H4 (cell line): ENCODE measurements around the gene PRM3. TPM values are rescaled to one million over a fixed set of nuclear protein-coding genes. Genes with fewer than 3 reads are reported as not detected.

Experiments used
- DNase-seq: peaks from one replicate; pipeline ENCODE4 v3.0.0-alpha.2; 2015; ENCODE audit warnings: low spot score
- total RNA-seq: library from RNA; depleted of rRNA; stranded (reverse); fragments of >200 nt; shearing (Covaris generic); gene quantifications from 2 replicates; pipeline ENCODE4 v1.2.3, GENCODE V29; 2014

Gene PRM3
- total RNA-seq, 1 experiment from 2014 or later = not detected

DNA sequence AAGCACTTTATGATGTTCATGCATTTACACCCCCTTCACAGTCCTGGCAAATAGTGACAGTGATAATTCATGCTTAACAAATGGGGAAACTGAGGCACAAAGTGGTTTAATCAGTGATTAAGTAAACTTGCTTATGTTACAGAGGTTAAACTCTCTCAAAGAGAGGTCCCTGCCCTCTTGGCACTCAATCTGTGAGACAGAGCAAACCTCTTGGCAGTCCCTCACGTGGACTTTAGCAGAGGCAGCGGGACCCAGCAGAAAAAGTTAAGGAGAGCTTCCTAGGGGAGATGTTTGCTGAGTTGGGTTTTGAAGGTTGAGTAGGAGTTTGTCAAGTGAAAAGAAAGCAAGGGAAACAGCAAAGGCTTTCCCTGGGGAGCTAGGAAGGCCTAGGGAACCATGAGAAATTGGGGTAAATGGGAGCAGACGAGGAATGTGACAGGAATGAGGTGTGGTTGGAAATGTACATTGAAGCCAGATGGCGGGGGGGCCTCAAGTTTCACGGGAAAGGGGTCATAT is 28.1 kb downstream of the PRM3 start:
- no peak for DNase-seq

DNA sequence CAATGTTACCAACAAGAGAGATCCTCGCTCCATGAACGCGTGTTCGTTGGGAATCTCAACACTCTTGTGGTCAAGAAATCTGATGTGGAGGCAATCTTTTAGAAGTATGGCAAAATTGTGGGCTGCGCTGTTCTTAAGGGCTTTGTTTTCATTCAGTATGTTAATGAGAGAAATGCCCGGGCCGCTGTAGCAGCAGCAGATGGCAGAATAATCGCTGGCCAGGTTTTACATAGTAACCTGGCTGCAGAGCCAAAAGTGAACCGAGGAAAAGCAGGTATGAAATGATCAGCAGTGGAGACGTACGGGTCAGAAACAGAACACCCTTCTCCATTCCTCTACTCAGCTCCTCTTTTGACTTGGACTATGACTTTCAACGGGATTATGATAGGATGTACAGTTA is 30.8 kb downstream of the PRM3 start:
- DNase-seq = no peak

DNA sequence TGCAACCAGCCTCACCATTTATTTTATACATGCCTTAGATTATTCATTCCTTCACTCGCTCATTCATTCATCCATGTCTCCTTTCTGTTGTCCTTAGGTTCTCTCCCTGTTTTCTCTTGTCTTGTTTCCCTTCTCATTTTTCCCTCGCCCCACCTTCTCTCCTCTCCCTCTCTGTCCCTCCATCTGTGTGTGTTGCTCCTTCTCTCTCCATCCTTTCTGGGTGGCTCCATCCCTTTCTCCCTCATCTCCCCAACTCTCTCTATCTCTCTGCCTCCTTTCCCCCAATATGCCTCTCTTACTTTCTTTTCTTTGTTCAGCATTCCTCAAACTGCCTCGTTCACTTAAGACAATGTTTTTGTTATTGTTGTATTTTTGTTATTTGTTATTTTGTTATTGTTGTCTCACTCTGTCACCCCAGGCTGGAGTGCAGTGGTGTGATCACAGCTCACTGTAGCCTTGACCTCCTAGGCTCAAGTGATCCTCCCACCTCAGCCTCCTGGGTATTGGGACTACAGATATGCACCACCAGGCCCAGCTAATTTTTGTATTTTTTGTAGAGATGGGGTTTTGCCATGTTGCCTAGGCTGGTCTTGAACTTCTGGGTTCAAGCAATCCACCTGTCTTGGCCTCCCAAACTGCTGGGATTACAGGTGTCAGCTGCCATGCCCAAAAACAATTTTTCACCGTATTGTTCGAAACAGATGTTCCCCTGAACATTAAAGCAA is 31.8 kb downstream of the PRM3 start:
- DNase-seq = no peak

DNA sequence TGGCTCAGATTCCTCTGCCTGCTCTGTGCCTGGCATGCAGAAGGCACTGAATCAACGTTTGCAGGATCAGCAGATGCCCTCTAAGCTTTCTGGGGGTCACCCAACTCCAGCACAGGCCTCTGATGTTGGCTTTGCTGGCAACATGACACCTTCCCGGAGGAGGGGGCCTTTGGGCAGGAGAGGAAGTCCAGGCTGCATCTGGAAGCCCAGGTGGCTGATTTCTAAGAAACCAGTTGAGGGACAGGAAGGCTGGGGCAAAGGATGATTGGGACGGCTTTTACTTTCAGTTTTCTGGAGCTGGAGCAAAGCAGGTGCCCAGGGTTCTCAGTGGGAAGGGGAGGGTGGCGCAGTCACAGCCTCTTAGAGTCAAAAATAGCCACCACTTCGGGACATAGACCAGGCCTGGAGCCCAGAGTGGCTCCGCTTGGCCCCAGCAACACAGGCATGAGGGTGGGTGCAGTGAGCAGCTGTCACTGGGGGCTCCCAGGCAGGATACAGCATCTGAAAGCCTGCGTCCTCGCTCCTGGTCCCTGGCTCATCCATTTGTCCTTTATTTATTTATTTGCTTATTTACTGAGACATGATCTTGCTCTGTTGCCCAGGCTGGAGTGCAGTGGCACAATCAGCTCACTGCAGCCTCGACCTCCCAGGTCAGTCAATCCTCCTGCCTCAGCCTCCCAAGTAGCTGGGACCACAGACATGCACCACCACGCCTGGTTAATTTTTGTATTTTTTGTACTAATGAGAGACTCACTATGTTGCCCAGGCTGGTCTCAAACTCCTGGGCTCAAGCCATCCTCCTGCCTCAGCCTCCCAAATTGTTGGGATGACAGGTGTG is 32.6 kb downstream of the PRM3 start:
- no peak for DNase-seq

DNA sequence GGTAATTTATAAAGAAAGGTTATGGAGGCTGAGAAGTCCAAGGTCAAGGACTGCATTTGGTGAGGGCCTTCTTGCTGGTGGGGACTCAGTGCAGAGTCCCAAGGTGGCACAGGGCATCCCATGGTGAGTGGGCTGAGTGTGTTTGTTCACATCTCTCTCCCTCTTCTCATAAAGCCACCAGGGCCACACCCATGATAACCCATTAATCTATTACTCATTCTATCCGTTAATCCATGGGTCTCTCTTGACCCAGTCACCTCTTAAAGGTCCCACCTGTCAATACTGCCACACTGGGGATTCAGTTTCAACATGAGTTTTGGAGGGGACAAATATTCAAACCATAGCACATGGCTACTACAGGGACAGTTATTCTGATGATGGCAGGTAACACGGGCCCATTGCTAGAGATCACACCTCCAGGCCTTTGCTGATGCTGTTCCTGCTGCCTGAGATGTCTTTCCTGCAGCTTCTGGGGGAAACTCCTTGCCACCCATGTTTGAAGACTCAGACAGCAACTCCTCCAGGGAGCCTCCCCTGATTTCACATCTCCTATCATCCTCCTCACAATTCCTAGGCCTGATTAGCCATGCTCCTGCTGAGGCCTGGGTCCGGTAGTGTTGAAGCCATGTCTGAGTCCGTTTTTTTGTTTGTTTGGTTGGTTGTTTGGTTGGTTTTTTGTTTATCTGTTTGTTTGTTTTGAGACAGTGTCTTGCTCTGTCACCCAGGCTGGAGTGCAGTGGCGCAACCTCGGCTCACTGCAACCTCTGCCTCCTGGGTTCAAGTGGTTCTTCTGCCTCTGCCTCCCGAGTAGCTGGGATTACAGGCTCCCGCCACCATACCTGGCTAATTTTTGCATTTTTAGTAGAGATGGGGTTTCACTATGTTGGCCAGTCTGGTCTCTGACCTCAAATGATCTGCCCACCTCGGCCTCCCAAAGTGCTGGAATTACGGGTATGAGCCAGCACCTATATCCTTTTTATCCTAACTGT is 33.5 kb downstream of the PRM3 start:
- DNase-seq = no peak

DNA sequence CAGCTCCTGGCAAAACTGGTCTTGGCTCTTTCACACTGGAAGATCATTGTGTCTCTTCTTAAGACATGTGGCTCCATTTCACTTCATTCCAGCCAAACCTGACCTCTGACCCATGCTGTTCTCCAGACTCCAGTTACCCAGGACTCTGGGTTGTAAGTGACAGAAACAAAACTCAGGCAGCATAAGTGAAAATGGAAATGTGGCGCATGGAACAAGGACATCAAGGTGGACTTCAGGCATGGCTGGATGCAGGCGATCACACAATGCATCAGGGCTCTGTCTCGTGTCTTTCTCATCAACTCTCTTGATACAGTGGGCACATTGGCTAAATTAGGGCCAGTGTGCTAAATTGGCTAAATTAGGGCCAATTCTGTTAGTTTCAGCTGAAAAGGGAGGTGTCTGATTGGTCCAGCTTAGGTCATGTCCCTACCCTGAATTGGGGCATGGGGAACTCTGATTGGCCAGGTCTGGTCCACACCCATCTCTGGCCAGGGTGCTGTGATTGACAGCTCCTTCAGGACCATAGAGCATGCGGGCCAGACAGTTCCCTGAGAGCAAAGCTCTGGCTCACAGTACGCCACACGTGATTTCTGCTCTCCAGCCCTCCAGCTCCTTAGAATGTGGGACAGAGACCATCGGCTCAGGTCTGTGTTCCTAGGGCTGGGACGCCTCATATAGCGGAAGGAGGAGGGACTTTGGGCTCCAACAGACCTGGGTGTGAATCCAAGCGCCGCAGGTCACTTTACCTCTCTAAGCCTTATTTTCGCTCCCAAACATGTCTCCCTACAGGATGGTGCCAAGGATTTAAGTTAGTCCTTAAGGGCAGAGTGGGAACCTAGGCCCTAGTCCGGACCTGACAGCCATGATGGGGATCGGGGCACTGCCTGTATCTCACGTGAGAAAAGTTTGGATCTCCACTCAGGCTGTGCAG is 34.9 kb downstream of the PRM3 start:
- no peak for DNase-seq

DNA sequence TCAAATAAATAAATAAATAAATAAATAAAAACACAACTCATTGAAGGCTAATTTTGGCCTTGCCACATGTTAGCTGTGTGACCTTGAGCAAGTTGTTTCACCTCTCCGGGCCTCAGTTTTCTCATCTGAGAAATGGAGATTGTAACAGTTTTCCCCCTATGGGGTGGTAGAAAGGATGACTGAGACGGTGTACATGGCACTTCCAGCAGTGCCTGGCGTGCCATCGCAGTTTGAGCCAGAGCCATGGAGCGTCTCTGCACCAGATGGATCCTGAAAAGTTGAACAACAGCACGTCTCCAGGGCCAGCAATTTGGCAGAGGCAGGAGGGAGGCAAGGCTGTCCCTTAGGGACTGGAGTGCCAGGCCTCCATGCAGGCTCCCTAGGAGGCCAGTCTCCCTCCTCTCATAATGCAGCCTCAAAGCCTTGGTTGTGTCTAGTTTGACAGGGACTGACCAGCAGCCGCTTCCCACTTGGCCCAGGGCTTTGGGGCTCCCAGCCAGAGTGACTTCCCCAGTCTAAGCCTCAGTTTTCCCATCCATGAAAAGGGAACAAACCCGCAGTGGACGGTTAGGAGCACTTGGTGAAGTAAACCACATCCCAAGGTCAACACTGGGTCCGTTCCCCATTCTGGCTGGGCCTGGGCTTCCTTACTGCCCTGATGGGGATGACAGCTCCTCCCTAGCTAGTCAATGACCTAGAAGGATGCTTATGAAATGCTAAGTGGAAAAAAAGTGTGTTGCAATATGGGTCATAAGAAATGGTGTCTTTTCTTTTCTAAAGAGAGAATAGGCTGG is 36.8 kb downstream of the PRM3 start:
- no peak for DNase-seq

DNA sequence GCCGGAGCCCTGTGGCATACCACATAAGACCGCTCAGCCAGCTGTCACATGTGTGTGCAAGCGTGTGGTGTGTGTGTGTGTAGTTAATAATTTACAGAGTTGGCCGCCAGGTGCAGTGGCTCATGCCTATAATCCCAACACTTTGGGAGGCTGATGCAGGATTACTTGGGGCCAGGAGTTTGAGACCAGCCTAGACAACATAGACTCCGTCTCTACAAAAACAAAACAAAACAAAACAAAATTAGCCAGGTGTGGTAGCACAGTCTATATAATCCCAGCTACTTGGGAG is 37.8 kb downstream of the PRM3 start:
- no peak for DNase-seq

DNA sequence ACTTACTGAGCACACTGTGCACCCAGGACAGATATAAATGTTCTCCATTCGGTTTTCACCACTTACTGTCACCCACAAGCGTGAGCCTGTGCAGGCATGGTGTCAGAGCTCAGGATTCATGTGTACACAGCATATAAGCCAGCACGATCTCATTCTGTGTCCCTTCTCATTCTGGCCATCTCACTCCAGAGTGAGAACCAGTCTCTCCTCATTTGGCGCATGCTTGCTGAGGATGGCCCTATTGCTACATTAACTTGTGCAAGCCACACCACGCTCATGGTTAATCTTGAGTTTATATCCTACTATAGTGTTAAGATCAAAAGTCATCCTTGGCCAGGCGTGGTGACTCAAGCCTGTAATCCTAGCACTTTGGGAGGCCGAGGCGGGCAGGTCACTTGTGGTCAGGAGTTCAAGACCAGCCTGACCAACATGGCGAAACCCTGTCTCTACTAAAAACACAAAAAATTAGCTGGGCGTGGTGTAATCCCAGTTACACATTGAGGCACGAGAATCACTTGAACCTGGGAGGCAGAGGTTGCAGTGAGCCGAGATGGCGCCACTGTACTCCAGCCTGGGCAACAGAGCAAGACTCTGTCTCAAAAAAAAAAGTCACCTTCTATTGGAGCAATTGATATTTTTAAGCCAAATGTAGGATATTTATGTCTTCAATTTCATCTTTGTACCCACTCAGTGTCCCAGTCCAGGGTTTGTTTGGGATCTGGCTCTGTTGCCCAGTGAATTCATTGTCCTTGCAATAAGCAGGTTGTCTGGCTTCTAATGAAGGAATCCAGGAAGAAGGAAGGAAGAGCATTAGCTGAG is 38.3 kb downstream of the PRM3 start:
- DNase-seq = no peak

DNA sequence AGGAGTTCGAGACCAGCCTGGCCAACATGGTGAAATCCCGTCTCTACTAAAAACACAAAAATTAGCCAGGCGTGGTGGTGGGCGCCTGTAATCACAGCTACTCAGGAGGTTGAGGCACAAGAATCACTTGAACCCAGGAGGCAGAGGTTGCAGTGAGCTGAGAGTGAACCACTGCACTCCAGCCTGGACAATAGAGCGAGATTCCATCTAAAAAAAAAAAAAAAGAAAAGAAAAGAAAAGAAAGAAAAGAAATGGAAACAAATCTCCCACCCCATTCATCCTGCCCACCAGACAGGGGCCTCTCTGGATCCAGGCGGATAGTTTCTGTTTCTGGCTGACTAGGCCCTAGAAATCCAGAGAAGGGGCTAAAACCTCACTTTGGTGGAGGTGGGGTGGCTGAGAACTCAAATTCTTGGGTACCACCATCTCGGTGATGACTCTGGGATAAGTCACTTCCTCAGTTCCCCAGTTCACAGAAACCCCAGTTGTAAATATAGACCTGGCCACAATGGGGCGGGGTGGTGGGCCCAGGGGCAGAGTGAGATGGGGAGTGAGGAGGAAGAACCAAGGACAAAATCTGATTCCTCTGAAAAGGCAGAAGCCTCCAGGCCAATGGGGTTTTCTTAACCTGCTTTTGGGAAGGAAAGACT is 39.6 kb downstream of the PRM3 start:
- no peak for DNase-seq

DNA sequence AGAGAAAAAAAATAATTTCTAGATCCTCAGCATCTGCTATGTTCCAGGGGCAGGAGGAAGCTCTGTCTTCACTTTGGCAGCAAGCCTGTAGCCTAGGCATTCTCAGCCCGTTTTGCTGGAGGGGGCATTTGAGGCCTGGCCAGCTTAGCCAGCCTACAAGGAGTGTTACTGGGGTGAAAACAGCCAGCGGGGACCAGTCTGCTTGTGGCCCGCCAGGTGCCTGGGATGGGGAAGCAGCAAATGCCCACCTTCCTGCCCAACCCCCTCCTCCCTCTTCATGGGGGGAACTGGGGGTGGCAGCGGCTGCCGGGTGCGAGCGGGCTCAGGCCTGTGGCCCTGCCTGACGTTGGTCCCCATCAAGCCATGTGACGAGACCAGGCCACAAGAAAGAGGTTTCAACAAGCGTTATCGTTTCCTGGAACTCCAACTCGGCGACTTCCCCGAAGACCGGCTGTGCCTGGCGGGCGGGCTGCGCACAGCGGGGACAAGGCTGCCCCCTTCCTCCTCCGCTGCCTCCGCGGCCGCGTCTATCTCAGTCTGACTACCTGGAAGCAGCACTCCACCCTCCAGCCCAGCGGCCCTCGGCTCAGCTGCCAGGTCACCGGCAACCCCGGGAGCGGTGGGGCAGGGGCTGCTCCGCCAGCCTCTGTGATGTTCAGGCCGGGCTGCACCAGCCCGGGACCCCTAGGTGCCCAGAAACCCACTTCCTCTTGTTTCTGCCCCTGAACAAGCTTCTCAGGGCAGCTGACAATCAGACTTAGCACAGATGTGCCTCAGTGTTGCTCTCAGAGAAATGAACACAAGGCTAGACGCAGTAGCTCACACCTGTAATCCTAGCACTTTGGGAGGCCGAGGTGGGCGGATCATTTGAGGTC is 40.3 kb downstream of the PRM3 start:
- no peak for DNase-seq

DNA sequence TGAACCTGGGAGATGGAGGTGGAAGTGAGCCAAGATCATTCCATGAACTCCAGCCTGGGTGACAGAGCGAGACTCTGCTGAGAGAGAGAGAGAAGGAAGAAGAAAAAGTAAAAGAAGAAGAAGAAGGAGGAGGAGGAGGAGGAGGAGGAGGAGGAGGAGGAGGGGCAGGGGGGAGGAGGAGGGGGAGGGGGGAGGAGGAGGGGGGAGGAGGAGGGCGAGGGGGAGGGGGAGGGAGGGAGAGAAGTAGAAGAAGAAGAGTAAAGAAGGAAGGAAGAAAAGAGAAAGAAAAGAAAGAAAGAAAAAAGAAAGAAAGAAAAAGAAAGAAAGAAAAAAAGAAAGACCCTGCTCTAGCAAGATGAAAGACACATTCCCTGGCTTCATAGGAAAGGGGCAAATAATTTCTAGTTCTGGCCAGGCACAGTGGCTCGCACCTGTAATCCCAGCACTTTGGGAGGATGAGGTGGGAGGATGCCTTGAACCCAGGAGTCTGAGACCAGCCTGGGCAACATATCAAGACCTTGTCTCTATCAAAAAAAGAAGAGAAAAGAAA is 41.1 kb downstream of the PRM3 start:
- no peak for DNase-seq

DNA sequence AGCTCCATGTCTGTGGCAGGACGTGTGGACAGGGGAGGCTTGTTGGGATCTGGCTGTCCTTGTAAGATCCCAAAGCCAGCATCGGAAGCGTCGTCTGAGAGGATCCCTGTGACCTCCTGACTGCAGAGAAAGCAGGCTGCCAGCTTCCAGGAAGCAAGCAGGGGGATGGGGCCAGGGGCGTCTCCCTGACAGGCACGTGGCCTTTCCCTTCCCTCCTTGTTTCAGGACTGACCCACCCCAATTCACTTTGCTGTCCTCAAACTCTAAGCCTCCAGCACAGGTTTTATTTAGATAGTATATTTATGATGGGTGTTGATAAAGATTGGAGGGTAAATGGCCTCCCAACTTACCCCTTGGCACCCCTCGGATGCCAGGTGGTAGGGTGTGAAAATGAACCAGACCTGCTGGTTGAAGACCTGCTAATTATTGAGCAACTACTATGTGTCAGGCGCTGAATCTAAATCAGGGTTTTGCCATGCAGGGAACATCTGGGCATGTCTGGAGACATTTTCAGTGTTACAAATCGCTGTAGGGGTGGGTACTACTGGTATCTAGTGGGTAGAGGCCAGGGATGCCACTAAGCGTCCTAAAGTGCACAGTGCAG is 42.0 kb downstream of the PRM3 start:
- no peak for DNase-seq

DNA sequence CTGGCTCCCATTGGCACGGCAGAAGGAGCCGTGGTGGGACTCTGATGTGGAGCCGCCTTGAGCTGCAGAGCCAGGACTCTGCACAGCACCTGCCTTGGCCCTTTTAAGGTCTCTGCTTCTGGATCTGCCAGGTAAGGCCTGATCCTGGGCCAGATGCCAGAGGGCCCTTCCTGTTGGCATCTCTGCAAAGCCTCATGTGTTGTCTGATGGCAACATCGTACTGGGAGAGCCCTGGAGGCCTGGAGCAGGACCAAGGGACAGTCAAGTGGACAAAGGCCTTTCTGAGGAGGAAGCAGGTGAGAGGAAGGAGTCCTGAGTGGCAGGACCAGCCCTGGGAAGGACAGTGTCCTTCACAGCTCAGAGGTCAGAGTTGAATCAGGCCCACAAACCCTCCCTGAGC is 43.5 kb downstream of the PRM3 start:
- no peak for DNase-seq

DNA sequence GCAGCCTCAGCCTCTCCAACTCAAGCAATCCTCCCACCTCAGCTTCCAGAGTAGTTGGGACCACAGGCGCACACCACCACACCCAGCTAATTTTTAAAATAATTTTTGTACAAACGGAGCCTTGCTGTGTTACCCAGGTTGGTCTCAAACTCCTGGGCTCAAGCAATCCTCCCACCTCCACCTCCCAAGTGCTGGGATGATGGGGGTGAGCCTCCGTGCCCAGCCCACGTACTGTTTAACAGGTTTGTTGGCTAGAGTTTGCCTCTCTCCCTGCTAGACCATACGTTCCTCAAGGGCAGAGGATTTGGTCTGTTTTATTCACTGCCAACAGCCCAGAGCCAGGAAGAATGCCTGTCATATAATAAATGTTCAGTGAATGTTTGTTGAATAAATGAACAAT is 44.0 kb downstream of the PRM3 start:
- no peak for DNase-seq

DNA sequence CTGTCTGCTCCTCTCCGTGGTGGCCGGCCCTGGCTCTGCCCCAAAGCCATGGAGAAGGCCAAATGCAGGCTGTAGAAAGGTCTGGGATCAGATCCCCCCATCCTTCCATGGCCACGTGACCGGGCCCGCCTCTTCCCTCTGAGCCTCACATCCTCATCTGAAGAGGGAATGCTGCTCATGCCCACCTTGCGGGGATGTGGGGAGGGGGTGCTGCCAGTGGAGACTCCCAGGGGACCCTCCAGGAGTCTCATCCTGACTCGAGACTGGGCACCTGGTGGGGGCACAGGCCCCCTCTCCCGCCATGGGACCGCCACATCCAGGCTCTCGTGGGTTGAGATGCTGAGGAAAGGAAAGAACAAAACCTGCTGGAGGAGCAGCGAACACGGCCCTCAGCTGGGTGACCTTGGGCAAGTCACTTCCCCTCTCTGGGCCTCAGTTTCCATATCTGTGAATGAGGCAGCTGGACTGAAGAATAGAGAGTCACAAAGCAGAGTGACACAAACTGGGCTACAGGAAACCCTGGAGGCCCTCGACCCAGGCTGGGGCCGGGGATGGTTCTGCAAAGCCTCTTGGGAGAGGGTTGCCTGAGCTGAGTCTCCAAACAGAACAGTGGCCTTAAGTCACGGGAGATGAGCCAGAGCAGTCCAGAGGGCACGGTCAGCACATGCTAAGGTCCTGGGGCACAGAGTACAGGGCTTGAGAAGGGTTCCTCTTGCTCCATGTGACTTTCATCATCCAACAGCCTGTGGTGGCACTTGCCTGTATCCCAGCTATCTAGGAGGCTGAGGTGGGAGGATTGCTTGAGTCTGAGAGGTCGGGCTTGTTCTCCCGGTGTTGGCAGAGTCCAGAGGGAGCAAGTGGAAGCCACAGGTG is 47.5 kb downstream of the PRM3 start:
- DNase-seq = no peak
